ENCODE results near the gene MPO.

MPO gene

DNA sequence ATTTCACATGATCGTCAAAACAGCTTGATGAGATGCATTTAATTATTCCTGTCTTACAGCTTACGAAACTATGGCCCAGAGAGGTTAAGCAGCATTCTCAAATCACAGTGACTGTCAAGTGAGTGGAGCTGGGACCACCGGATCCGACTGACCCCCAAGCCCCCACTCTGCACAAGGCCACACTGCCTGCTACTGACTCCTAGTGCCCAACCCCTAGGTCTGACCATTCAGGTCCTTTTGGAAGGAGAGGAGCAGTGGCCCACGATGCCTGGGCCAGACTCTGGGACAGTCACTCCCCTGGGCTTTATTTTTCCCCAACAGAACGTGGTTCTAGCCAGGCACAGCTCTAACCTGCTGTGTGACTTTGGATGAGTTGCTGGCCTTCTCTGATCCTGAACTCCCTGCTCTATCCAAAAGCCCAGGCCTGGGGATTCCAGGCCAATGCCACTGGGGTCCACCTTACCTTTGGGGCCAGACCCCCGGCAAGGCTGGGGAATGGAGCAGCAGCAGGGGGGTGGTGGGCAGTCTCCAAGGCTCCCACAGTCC, 38.0 kb upstream of the MPO start:
- no peak overlapping the region for H3K4me3 ChIP-seq (ENCODE audit: control insufficient read depth, low read depth, low read length)
- DNase-seq (ENCODE audit: low read depth) = no peak
- TF ChIP-seq, protein P1, sequence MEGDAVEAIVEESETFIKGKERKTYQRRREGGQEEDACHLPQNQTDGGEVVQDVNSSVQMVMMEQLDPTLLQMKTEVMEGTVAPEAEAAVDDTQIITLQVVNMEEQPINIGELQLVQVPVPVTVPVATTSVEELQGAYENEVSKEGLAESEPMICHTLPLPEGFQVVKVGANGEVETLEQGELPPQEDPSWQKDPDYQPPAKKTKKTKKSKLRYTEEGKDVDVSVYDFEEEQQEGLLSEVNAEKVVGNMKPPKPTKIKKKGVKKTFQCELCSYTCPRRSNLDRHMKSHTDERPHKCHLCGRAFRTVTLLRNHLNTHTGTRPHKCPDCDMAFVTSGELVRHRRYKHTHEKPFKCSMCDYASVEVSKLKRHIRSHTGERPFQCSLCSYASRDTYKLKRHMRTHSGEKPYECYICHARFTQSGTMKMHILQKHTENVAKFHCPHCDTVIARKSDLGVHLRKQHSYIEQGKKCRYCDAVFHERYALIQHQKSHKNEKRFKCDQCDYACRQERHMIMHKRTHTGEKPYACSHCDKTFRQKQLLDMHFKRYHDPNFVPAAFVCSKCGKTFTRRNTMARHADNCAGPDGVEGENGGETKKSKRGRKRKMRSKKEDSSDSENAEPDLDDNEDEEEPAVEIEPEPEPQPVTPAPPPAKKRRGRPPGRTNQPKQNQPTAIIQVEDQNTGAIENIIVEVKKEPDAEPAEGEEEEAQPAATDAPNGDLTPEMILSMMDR (IDR thresholded peaks at IDR 0.05; ENCODE audit: control insufficient read depth, insufficient read depth, low read depth, low read length, missing control alignments) = no peak

DNA sequence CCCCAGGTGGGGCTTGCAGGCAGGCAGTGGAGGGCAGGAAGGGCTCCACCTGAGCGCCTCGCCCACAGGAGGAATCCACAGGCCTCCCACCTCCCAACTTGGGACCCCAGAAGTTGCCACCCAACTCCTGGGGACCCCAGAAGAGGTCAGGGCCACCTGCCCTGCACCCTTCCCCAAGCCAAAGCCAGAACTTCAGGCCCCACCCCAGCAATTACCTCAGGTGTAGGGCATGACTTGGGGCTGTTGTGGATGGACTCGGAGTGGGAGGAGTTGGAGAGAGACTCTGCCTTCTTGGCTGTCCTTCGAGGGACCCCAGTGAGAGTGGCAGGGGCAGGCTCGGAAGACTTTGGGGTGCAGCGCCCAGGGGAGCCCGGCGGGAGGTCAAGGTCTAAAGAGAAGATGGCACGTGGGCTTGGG, 37.3 kb upstream of the MPO start:
- TF ChIP-seq, protein P1 (IDR thresholded peaks at IDR 0.05; ENCODE audit: control insufficient read depth, insufficient read depth, low read depth, low read length, missing control alignments) = no peak
- no peak overlapping the region for H3K4me3 ChIP-seq (ENCODE audit: control insufficient read depth, low read depth, low read length)
- DNase-seq (ENCODE audit: low read depth) = no peak

DNA sequence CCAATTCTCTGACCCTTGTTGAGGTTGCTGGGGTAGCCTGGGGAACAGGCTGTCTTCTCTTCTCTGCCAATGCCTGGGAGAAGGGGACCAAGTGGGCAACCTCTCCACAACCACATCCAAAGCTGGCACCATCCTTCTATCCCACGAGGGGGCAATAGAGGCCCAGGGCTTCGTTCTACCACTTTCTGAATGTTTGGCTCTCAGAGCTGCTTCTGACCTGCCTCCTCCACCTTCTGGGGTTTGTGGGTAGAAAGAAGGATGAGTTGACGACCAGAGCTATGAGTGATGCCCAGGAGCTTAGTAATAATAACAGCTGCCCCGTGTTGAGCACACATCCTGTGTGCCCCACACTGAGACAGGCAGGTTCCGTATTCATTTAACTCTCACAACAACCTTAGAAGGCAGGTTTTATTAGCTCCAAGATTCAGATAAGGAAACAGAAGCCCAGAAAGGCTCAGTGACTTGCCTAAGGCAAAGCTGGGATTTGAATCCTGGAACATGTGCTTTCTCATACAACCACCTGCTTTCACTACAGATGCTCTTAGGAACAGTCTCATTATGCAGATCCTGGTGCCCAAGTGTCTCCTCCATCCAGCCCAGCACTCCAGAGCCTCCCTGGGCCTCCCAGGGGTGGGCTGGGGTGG, 36.8 kb upstream of the MPO start:
- peak; percentile 29 for DNase-seq (ENCODE audit: low read depth)
- TF ChIP-seq, protein P1 (IDR thresholded peaks at IDR 0.05; ENCODE audit: control insufficient read depth, insufficient read depth, low read depth, low read length, missing control alignments) = peak; percentile 83
- no peak overlapping the region for H3K4me3 ChIP-seq (ENCODE audit: control insufficient read depth, low read depth, low read length)

DNA sequence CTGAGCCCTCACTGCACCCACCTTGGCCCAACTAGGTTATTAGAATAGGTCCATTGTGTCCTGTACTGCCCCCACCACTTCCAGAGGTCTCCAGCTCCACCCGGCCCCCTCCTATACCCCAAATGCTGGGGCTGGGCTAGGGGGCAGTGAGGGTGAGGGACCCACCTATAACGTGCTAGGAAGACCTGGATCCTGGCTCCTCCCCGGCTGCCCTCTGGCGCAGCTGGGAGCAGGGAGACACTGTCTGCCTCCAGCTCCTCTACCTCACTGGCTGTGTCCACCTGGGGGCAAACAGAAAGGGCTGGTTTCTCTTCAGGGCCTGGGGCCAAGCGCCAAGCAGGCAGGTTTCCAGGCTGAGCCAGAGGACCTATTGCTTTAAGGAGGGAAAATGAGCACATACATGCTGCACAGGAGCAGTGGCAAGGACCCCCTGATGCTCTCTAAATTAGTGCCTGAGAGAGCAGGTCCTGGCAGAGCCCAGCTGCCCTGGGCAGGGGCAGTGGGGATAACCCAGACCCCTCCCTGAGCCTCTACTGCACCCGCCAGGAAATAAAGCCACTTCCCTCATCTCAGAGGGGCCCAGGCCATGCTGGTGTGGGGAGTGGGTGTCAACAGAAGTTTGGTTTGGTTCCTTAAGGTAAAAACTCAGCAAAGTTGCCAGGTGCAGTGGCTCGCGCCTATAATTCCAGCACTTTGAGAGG, 35.7 kb upstream of the MPO start:
- TF ChIP-seq, protein P1 (IDR thresholded peaks at IDR 0.05; ENCODE audit: control insufficient read depth, insufficient read depth, low read depth, low read length, missing control alignments) = no peak
- DNase-seq (ENCODE audit: low read depth) = no peak
- H3K4me3 ChIP-seq (ENCODE audit: control insufficient read depth, low read depth, low read length) = no peak overlapping the region

DNA sequence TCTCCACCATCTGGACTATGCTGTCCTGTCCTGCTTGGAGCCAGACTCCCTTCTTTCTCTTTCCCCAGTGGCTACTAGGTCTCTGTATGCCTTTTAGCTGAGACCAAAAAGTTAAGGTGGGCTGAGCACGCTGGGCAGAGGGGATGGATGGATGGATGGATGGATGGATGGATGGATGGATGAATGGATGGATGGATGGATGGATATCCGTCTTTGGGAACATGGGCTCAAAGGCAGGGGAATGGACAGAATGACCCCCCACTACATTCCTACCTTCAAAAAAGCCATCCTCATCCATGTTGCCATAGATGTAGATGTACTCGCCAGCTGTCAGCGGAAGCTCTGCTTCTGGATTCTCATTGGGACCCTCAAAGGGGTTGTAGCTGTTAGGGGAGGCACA, 35.0 kb upstream of the MPO start:
- H3K4me3 ChIP-seq (ENCODE audit: control insufficient read depth, low read depth, low read length) = no peak overlapping the region
- DNase-seq (ENCODE audit: low read depth) = no peak
- TF ChIP-seq, protein P1 (IDR thresholded peaks at IDR 0.05; ENCODE audit: control insufficient read depth, insufficient read depth, low read depth, low read length, missing control alignments) = no peak

DNA sequence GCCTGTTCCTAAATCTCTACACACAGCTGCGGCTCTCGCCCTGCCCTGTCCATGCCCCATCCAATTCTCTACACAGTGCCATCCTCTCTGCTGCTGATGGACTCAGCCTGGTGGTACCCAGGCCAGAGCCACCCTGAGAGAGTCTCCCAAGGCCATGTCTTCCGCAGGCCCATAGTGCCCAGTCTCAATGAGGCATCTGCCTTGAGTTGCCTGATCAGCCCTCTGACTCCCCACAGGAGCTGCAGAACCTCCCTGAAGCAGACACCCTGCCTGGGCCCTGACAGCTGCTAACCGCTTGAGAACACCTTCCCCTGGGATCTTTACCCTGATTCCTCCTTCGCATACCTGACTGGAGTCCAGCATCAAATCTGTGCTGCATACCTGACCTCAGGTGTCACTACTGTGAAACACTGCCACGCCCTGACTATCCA, 34.6 kb upstream of the MPO start:
- TF ChIP-seq, protein P1 (IDR thresholded peaks at IDR 0.05; ENCODE audit: control insufficient read depth, insufficient read depth, low read depth, low read length, missing control alignments) = no peak
- DNase-seq (ENCODE audit: low read depth) = no peak
- no peak overlapping the region for H3K4me3 ChIP-seq (ENCODE audit: control insufficient read depth, low read depth, low read length)
